ENCODE measurements around the gene PLA2G4A. TPM values are rescaled to one million over a fixed set of nuclear protein-coding genes. Genes with fewer than 3 reads are reported as not detected.
A peak's percentile ranks its signal among the peaks of the same experiment; 100 is the strongest.

Gene PLA2G4A
- total RNA-seq, 4 donors from 2014 or later: 11.8 to 22.6 (median 14.6) TPM

GRCh38 chr1:186887203-186887602, 58.5 kb downstream of the PLA2G4A start:
- TF ChIP-seq CTCF (IDR thresholded peaks at IDR 0.05) (no peak), POLR2A (IDR thresholded peaks at IDR 0.05) (no peak)
- Histone ChIP-seq H3K27me3 (no peaks in the 10 kb centered on the region), H3K36me3 (no peaks in the 10 kb centered on the region), H3K27ac (peak overlapping the region in 1 of 4 donors; percentile 7), H3K9me3 (no peaks in the 10 kb centered on the region), H3K4me1 (peaks cover 0 to 24% (median 4%) of the 10 kb centered on the region in 3 donors), H3K4me3 (no peak overlapping the region)
- intact Hi-C loops (cut with DNase I): no loop called here
- 19 to 35% methylated on average over 2 of the region's 2 CpGs for WGBS, 2 donors
- DNase-seq: no peak

DNA sequence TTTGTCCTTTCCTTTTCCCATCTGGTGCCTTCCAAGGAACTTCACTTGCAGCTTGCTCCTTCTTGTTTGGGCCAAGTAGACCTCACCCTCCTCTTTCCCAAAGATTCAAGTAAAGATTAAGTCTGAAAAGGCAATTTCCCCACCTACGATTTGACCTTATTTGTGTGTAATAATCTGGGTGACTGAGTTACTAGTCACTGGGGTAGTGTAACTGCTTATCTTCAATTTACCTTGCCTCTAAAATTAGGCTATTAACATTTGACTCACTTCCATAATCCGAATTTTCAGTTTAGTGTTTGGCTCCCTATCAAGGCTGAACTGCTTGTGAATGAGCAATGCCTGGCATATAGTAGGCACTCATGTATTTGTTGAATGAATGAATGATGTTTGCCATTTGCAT, 59.6 kb downstream of the PLA2G4A start:
- Histone ChIP-seq H3K4me1 (peaks cover 0 to 30% (median 4%) of the 10 kb centered on the region in 3 donors), H3K27ac (peak overlapping the region in 1 of 4 donors; percentile 19), H3K36me3 (no peaks in the 10 kb centered on the region), H3K4me3 (no peak overlapping the region), H3K27me3 (no peaks in the 10 kb centered on the region), H3K9me3 (no peaks in the 10 kb centered on the region)
- WGBS, 2 donors: 9 to 53% methylated on average over 2 of the region's 2 CpGs
- intact Hi-C loops (cut with DNase I): no loop called here
- DNase-seq: no peak
- no peak for TF ChIP-seq POLR2A (IDR thresholded peaks at IDR 0.05)
- TF ChIP-seq CTCF (IDR thresholded peaks at IDR 0.05): no peak

- no peak overlapping the region for H3K4me3 ChIP-seq
- no peaks in the 10 kb centered on the region for H3K36me3 ChIP-seq
- no peak for DNase-seq
- intact Hi-C loops (cut with DNase I): no loop called here
- H3K27me3 ChIP-seq: no peaks in the 10 kb centered on the region
- H3K27ac ChIP-seq: no peak overlapping the region
- TF ChIP-seq CTCF (IDR thresholded peaks at IDR 0.05): no peak
- no peak for TF ChIP-seq POLR2A (IDR thresholded peaks at IDR 0.05)
- H3K4me1 ChIP-seq: peaks cover 7 to 42% (median 18%) of the 10 kb centered on the region in 3 donors
- no peaks in the 10 kb centered on the region for H3K9me3 ChIP-seq
Measured at GRCh38 chr1:186892936-186893335, 64.2 kb downstream of the PLA2G4A start.

- Histone ChIP-seq H3K4me3 (no peak overlapping the region), H3K4me1 (peaks cover 7 to 34% (median 18%) of the 10 kb centered on the region in 3 donors), H3K9me3 (no peaks in the 10 kb centered on the region), H3K27ac (peak overlapping the region in 2 of 4 donors; percentile 30 to 63), H3K36me3 (no peaks in the 10 kb centered on the region), H3K27me3 (no peaks in the 10 kb centered on the region)
- intact Hi-C loops (cut with DNase I): no loop called here
- no peak for DNase-seq
- TF ChIP-seq CTCF (IDR thresholded peaks at IDR 0.05) (no peak), POLR2A (IDR thresholded peaks at IDR 0.05) (no peak)
Measured at GRCh38 chr1:186894415-186894814, 65.7 kb downstream of the PLA2G4A start.

GRCh38 chr1:186896211-186896610, 67.5 kb downstream of the PLA2G4A start:
- TF ChIP-seq POLR2A (IDR thresholded peaks at IDR 0.05): no peak
- no peak for TF ChIP-seq CTCF (IDR thresholded peaks at IDR 0.05)
- Histone ChIP-seq H3K4me1 (peaks cover 7 to 34% (median 18%) of the 10 kb centered on the region in 3 donors), H3K4me3 (no peak overlapping the region), H3K9me3 (no peaks in the 10 kb centered on the region), H3K36me3 (no peaks in the 10 kb centered on the region), H3K27me3 (no peaks in the 10 kb centered on the region), H3K27ac (peak overlapping the region; percentile 21 to 66 (median 46))
- WGBS, 2 donors: 36 to 51% methylated on average over 1 of the region's 1 CpG
- DNase-seq: no peak
- intact Hi-C loops (cut with DNase I): no loop called here

All from esophagus squamous epithelium (tissue), 5 donors.